GM23338 (cell line): ENCODE data around the gene TMEM201. TPM values are rescaled to one million over a fixed set of nuclear protein-coding genes. Genes with fewer than 3 reads are reported as not detected.
A peak's percentile ranks its signal among the peaks of the same experiment; 100 is the strongest.
"Not testable (repeated sequence)": the region's sequence is repeated elsewhere in the genome, so short reads cannot be mapped to it uniquely, and the experiment has no call there.

Experiments used
- ATAC-seq: fragments of 200-7000 bp; cut with Tn5 transposase; 3 replicates; pipeline ENCODE4 v1.9.1; 2020
- DNase-seq: peaks from one replicate; pipeline ENCODE4 v3.0.0-alpha.2; 2015; ENCODE audit warnings: low spot score
- H2AFZ ChIP-seq: fragments of 200-600 bp; sonication (generic); 2 replicates; pipeline ENCODE4 v1.8.0; 2016; ENCODE audit warnings: antibody characterized with exemption, mild to moderate bottlenecking, moderate library complexity
- H3F3A ChIP-seq: fragments of 200-600 bp; sonication (generic); replicated peaks from 2 replicates; pipeline ENCODE4 v1.8.0; 2017; ENCODE audit warnings: antibody characterized with exemption, mixed run types, low read depth
- H3K27ac ChIP-seq: fragments of 200-600 bp; sonication (generic); 2 replicates; pipeline ENCODE4 v1.6.1; 2016; ENCODE audit warnings: low read depth
- H3K27me3 ChIP-seq: fragments of 200-600 bp; sonication (generic); 2 replicates; pipeline ENCODE4 v1.8.0; 2016; ENCODE audit warnings: mild to moderate bottlenecking, mixed run types, moderate library complexity; ENCODE audit not compliant: insufficient read depth
- H3K36me3 ChIP-seq: fragments of 200-600 bp; sonication (generic); 2 replicates; pipeline ENCODE4 v1.8.0; 2016; ENCODE audit warnings: mild to moderate bottlenecking; ENCODE audit not compliant: insufficient read depth
- H3K4me1 ChIP-seq: fragments of 200-600 bp; sonication (generic); 2 replicates; pipeline ENCODE4 v1.8.0; 2016; ENCODE audit warnings: mild to moderate bottlenecking, moderate library complexity; ENCODE audit not compliant: insufficient read depth
- H3K4me2 ChIP-seq: fragments of 200-600 bp; sonication (generic); 2 replicates; pipeline ENCODE4 v1.7.1; 2017; ENCODE audit warnings: mixed run types
- H3K4me3 ChIP-seq: fragments of 200-600 bp; sonication (generic); 2 replicates; pipeline ENCODE4 v1.6.1; 2016; ENCODE audit warnings: mixed run types
- H3K79me2 ChIP-seq: fragments of 200-600 bp; sonication (generic); replicated peaks from 2 replicates; pipeline ENCODE4 v1.8.0; 2017; ENCODE audit warnings: mild to moderate bottlenecking; ENCODE audit not compliant: insufficient read depth
- H3K9me2 ChIP-seq: fragments of 200-600 bp; sonication (generic); 2 replicates; pipeline ENCODE4 v1.8.0; 2017; ENCODE audit not compliant: insufficient read depth
- H4K20me1 ChIP-seq: fragments of 200-600 bp; sonication (generic); replicated peaks from 2 replicates; pipeline ENCODE4 v1.8.0; 2017; ENCODE audit warnings: mild to moderate bottlenecking; ENCODE audit not compliant: insufficient read depth
- H3K27ac Mint-ChIP-seq: 2 replicates; pipeline ENCODE4 v1.8.0; 2020; ENCODE audit warnings: inconsistent platforms, mild to moderate bottlenecking, moderate library complexity, mixed read lengths
- H3K27me3 Mint-ChIP-seq: 3 replicates; pipeline ENCODE4 v1.8.0; 2022; ENCODE audit warnings: low read depth, mild to moderate bottlenecking, moderate library complexity, mixed read lengths, inconsistent platforms; ENCODE audit not compliant: insufficient read depth, poor library complexity
- H3K36me3 Mint-ChIP-seq: 3 replicates; pipeline ENCODE4 v1.8.0; 2021; ENCODE audit warnings: low read depth, mild to moderate bottlenecking, inconsistent platforms, moderate library complexity, mixed read lengths
- H3K4me1 Mint-ChIP-seq: 3 replicates; pipeline ENCODE4 v1.8.0; 2020; ENCODE audit warnings: mild to moderate bottlenecking, inconsistent platforms, mixed read lengths
- H3K4me3 Mint-ChIP-seq: 3 replicates; pipeline ENCODE4 v1.8.0; 2021; ENCODE audit warnings: moderate library complexity, mild to moderate bottlenecking, inconsistent platforms, mixed read lengths
- H3K9me3 Mint-ChIP-seq: 3 replicates; pipeline ENCODE4 v1.8.0; 2020; ENCODE audit warnings: moderate library complexity, mild to moderate bottlenecking, inconsistent platforms, mixed read lengths
- CTCF ChIP-seq, 2 experiments: fragments of 200-600 bp in 1 of 2; sonication (generic) in 1 of 2; conservative IDR thresholded peaks; 2 replicates each; pipeline versions ENCODE4 v1.5.1 to v1.6.1; 2016 to 2017; ENCODE audit warnings: antibody characterized with exemption in 2 of 2, low read depth in 2 of 2, mild to moderate bottlenecking in 2 of 2, moderate library complexity in 1 of 2
- ETS1 ChIP-seq: IDR thresholded peaks from 2 replicates; pipeline ENCODE4 v1.6.1; 2016; ENCODE audit warnings: antibody characterized with exemption
- JUNB ChIP-seq: IDR thresholded peaks from one replicate; pipeline ENCODE4 v1.6.1; 2016; ENCODE audit warnings: antibody characterized with exemption; ENCODE audit not compliant: unreplicated experiment
- NANOG ChIP-seq: IDR thresholded peaks from 2 replicates; pipeline ENCODE4 v1.6.1; 2016; ENCODE audit warnings: antibody characterized with exemption, borderline replicate concordance
- POLR2AphosphoS5 ChIP-seq: IDR thresholded peaks from 2 replicates; pipeline ENCODE4 v1.6.1; 2016; ENCODE audit warnings: antibody characterized with exemption, low read depth
- STAT1 ChIP-seq: IDR thresholded peaks from one replicate; pipeline ENCODE4 v1.6.1; 2016; ENCODE audit warnings: antibody characterized with exemption; ENCODE audit not compliant: unreplicated experiment
- ZNF114 ChIP-seq: fragments of 250-450 bp; sonication (Bioruptor Pico); IDR thresholded peaks from 2 replicates; pipeline ENCODE4 v1.5.0; 2020; ENCODE audit warnings: mild to moderate bottlenecking, moderate library complexity
- ZNF331 ChIP-seq: fragments of 250-450 bp; sonication (Bioruptor Pico); IDR thresholded peaks from 2 replicates; pipeline ENCODE4 v1.5.0; 2020; ENCODE audit warnings: low read depth, mild to moderate bottlenecking, moderate library complexity
- ZNF462 ChIP-seq: fragments of 250-450 bp; sonication (Bioruptor Pico); IDR thresholded peaks from 2 replicates; pipeline ENCODE4 v1.5.0; 2020; ENCODE audit warnings: mild to moderate bottlenecking, moderate library complexity
- polyA plus RNA-seq: library from polyadenylated mRNA; unstranded; fragments of >200 nt; fragmentation: Nextera tagmentation; extraction: Ambion mirVana; gene quantifications from 2 replicates; pipeline ENCODE4 v1.2.1, GENCODE V29; 2016
- total RNA-seq: library from RNA; depleted of rRNA; stranded (reverse); fragments of >200 nt; shearing (Covaris generic); gene quantifications from 2 replicates; pipeline ENCODE4 v1.2.3, GENCODE V29; 2014

The TMEM201 gene
- total and polyA plus RNA-seq, 2 experiments from 2014 or later: 11.6 to 27.2 TPM

- Histone ChIP-seq H3K79me2 (no peaks in the 10 kb centered on the region), H3K4me2 (no peak overlapping the region), H3K27me3 (no peaks in the 10 kb centered on the region), H3K4me1 (no peaks in the 10 kb centered on the region), H2AFZ (no peak overlapping the region), H3K27ac (no peak overlapping the region), H3K4me3 (no peak overlapping the region), H3K9me2 (no peaks in the 10 kb centered on the region), H3K36me3 (no peaks in the 10 kb centered on the region), H4K20me1 (no peaks in the 10 kb centered on the region), H3F3A (no peaks in the 10 kb centered on the region)
- no peak for DNase-seq
- H3K27me3 Mint-ChIP-seq: peaks cover 11% of the 10 kb centered on the region
- H3K36me3 Mint-ChIP-seq: no peaks in the 10 kb centered on the region; the same call in 2 of the 3 replicates
- H3K4me1 Mint-ChIP-seq: no peaks in the 10 kb centered on the region
- no peak overlapping the region for H3K4me3 Mint-ChIP-seq
- H3K9me3 Mint-ChIP-seq: 0 out of 3 replicates have a peak, but pooled peaks cover under 1% of the 10 kb centered on the region
- no peak overlapping the region for H3K27ac Mint-ChIP-seq
- no peak for ATAC-seq
- no peak for TF ChIP-seq CTCF (conservative IDR thresholded peaks at IDR 0.05; ENCODE audit: low read depth in 2 of 2)
Observed at GRCh38 chr1:9621032-9621431, 32.3 kb downstream of the TMEM201 start.

- H3K27me3 Mint-ChIP-seq: peaks cover 24% of the 10 kb centered on the region
- ATAC-seq: no peak
- H3K79me2 ChIP-seq: no peaks in the 10 kb centered on the region
- no peak overlapping the region for H3K27ac ChIP-seq
- no peaks in the 10 kb centered on the region for H3F3A ChIP-seq
- no peak for DNase-seq
- no peak overlapping the region for H3K4me3 ChIP-seq
- no peak overlapping the region for H3K27ac Mint-ChIP-seq
- peaks cover 5% of the 10 kb centered on the region; the same call in 2 of the 3 replicates for H3K4me1 Mint-ChIP-seq
- no peaks in the 10 kb centered on the region for H3K9me2 ChIP-seq
- no peaks in the 10 kb centered on the region for H3K36me3 ChIP-seq
- H3K4me3 Mint-ChIP-seq: no peak overlapping the region
- no peaks in the 10 kb centered on the region; the same call in 2 of the 3 replicates for H3K36me3 Mint-ChIP-seq
- no peaks in the 10 kb centered on the region for H3K4me1 ChIP-seq
- peaks cover 4% of the 10 kb centered on the region; the same call in 1 of the 2 replicates for H3K27me3 ChIP-seq
- peak overlapping the region; percentile 28; the same call in 1 of the 2 replicates for H2AFZ ChIP-seq
- no peak overlapping the region for H3K4me2 ChIP-seq
- no peak for TF ChIP-seq NANOG
- no peak for TF ChIP-seq STAT1
- TF ChIP-seq ZNF462 (CRISPR knock-in tag): no peak
- no peak for TF ChIP-seq ZNF114 (CRISPR knock-in tag)
- no peak for TF ChIP-seq ETS1
- TF ChIP-seq POLR2AphosphoS5: no peak
- TF ChIP-seq ZNF331: no peak
- TF ChIP-seq JUNB: no peak
- no peaks in the 10 kb centered on the region for H4K20me1 ChIP-seq
- H3K9me3 Mint-ChIP-seq: 0 out of 3 replicates have a peak, but pooled peaks cover 2% of the 10 kb centered on the region
Observed at GRCh38 chr1:9624081-9624480, 35.4 kb downstream of the TMEM201 start.

- H3K9me2 ChIP-seq, H3K27ac ChIP-seq, H2AFZ ChIP-seq, H3K4me3 ChIP-seq, ATAC-seq, H3K4me3 Mint-ChIP-seq, H3K4me1 Mint-ChIP-seq, DNase-seq, H3F3A ChIP-seq, H3K36me3 ChIP-seq, H3K36me3 Mint-ChIP-seq, H3K4me2 ChIP-seq, H4K20me1 ChIP-seq, H3K27ac Mint-ChIP-seq, H3K27me3 ChIP-seq, H3K9me3 Mint-ChIP-seq, H3K79me2 ChIP-seq, H3K4me1 ChIP-seq: not testable (repeated sequence)
- peaks cover 24% of the 10 kb centered on the region for H3K27me3 Mint-ChIP-seq
Observed at GRCh38 chr1:9625030-9625429, 36.3 kb downstream of the TMEM201 start.
